ENCODE data around the gene CDS2.

The CDS2 gene

DNA sequence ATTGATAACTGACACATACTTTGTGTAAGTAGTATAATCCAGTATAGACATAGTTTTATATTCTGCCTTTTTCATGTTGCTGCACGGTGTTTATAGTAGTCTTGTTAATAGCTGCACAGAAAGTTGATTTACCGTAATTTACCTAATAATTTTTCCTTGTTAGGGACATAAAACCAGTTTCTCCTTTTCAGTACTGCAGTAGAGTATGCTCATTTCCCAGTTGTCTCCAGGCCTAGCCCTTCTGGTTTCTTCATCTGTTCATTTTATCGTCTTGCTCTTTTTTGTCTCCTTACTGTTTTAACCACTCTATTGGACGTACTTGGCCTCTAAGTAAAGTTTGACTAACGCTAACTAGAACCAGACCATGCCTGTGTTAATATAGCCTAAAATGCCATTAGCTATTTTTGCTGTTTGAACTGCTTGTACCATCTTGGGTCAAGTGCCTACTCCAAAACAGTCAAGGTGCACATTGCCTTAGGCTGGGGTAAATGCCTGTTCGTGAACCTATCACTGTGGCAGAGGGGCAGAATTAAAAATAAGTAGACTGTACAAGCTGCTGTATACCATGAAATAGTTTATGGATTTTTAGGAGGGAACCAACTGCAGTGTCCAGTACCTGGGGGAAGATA lies 34.8 kb downstream of the CDS2 start:
- H3K4me2 ChIP-seq (ENCODE audit: low read length) = no peak overlapping the region
- H3K4me1 ChIP-seq (ENCODE audit: insufficient read depth, low read length, severe bottlenecking) = peaks cover 20% of the 10 kb centered on the region
- H4K20me1 ChIP-seq (ENCODE audit: insufficient read depth, low read length) = no peaks in the 10 kb centered on the region
- no peaks in the 10 kb centered on the region for H3K36me3 ChIP-seq (ENCODE audit: insufficient read depth, low read length)
- no peaks in the 10 kb centered on the region for H3K9me3 ChIP-seq (ENCODE audit: low read length)
- H3K79me2 ChIP-seq (ENCODE audit: insufficient read depth, low read length) = 0 out of 2 replicates have a peak, but pooled peaks cover 6% of the 10 kb centered on the region
- no peaks in the 10 kb centered on the region for H3K9me2 ChIP-seq (ENCODE audit: low read depth, low read length)
- no peak overlapping the region for H3K27ac ChIP-seq (ENCODE audit: low read depth, low read length, poor library complexity, severe bottlenecking)
- H3F3A ChIP-seq (ENCODE audit: insufficient read depth, low read length) = no peaks in the 10 kb centered on the region
- no peak overlapping the region for H2AFZ ChIP-seq (ENCODE audit: low read length)
- H3K27me3 ChIP-seq (ENCODE audit: insufficient read depth, low read length) = no peaks in the 10 kb centered on the region
- no peak overlapping the region for H3K4me3 ChIP-seq (ENCODE audit: low read depth, low read length, poor library complexity, severe bottlenecking)
- TF ChIP-seq, protein P1, sequence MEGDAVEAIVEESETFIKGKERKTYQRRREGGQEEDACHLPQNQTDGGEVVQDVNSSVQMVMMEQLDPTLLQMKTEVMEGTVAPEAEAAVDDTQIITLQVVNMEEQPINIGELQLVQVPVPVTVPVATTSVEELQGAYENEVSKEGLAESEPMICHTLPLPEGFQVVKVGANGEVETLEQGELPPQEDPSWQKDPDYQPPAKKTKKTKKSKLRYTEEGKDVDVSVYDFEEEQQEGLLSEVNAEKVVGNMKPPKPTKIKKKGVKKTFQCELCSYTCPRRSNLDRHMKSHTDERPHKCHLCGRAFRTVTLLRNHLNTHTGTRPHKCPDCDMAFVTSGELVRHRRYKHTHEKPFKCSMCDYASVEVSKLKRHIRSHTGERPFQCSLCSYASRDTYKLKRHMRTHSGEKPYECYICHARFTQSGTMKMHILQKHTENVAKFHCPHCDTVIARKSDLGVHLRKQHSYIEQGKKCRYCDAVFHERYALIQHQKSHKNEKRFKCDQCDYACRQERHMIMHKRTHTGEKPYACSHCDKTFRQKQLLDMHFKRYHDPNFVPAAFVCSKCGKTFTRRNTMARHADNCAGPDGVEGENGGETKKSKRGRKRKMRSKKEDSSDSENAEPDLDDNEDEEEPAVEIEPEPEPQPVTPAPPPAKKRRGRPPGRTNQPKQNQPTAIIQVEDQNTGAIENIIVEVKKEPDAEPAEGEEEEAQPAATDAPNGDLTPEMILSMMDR (IDR thresholded peaks at IDR 0.05; ENCODE audit: low read length) = no peak
- H3K9ac ChIP-seq (ENCODE audit: low read length) = no peak overlapping the region

GRCh38 chr20:5164645-5165625 lies 38.1 kb downstream of the CDS2 start:
- H2AFZ ChIP-seq (ENCODE audit: low read length) = no peak overlapping the region
- H3K36me3 ChIP-seq (ENCODE audit: insufficient read depth, low read length) = no peaks in the 10 kb centered on the region
- no peaks in the 10 kb centered on the region for H3K27me3 ChIP-seq (ENCODE audit: insufficient read depth, low read length)
- H4K20me1 ChIP-seq (ENCODE audit: insufficient read depth, low read length) = no peaks in the 10 kb centered on the region
- H3K4me1 ChIP-seq (ENCODE audit: insufficient read depth, low read length, severe bottlenecking) = peaks cover 39% of the 10 kb centered on the region
- 0 out of 2 replicates have a peak, but pooled peaks cover 6% of the 10 kb centered on the region for H3K79me2 ChIP-seq (ENCODE audit: insufficient read depth, low read length)
- no peaks in the 10 kb centered on the region for H3K9me2 ChIP-seq (ENCODE audit: low read depth, low read length)
- no peaks in the 10 kb centered on the region for H3K9me3 ChIP-seq (ENCODE audit: low read length)
- H3K4me3 ChIP-seq (ENCODE audit: low read depth, low read length, poor library complexity, severe bottlenecking) = no peak overlapping the region
- TF ChIP-seq EZH2 (IDR thresholded peaks at IDR 0.05; ENCODE audit: borderline replicate concordance, low read length) = no peak
- TF ChIP-seq, protein P1 (IDR thresholded peaks at IDR 0.05; ENCODE audit: low read length) = no peak
- H3K27ac ChIP-seq (ENCODE audit: low read depth, low read length, poor library complexity, severe bottlenecking) = no peak overlapping the region
- no peak overlapping the region for H3K9ac ChIP-seq (ENCODE audit: low read length)
- no peaks in the 10 kb centered on the region for H3F3A ChIP-seq (ENCODE audit: insufficient read depth, low read length)
- H3K4me2 ChIP-seq (ENCODE audit: low read length) = no peak overlapping the region

DNA sequence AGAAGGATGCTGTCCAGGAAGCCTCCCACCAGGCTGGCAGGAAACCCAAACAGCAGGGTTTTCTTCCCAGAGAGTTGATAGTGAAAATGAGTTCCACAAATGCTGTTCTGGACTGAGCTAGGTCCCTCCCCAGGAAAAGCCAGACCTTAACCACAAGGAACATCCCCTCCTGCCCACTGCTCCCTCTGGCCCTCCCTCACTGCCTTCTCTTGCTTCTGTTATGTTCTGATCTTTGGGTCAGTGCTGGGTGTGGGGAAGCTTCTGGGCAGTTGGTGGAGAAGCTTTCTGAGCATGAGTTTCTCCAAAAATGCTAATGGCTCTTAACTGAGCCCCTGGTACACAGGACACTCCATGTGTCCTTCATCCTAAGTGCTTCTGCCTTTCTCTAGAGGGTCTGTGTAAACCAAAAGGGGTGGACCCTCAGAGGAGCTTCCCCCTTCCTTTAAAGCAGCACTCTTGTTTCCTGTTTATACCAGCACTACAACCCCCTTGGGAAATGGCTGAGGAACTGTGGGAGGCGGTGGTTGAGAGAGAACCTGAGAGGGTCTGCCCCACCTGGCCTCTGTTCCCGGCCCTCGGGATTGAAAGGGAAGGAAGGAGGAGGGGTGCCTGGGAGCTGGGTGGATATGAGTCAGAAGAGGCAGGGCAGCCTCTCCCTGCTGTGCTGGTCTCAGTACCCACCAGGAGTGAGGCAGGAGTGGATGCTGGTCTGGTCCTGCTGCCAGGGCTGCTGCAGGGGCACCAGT lies 42.0 kb downstream of the CDS2 start:
- Histone ChIP-seq H3K27ac (ENCODE audit: low read depth, low read length, poor library complexity, severe bottlenecking) (peak overlapping the region; percentile 31), H3K36me3 (ENCODE audit: insufficient read depth, low read length) (peaks cover 8% of the 10 kb centered on the region; the same call in 1 of the 2 replicates), H4K20me1 (ENCODE audit: insufficient read depth, low read length) (no peaks in the 10 kb centered on the region), H3K9me2 (ENCODE audit: low read depth, low read length) (no peaks in the 10 kb centered on the region), H3K4me1 (ENCODE audit: insufficient read depth, low read length, severe bottlenecking) (peaks cover 28% of the 10 kb centered on the region), H3K27me3 (ENCODE audit: insufficient read depth, low read length) (no peaks in the 10 kb centered on the region), H3K4me2 (ENCODE audit: low read length) (peak overlapping the region; percentile 15; the same call in 1 of the 2 replicates), H3K9me3 (ENCODE audit: low read length) (no peaks in the 10 kb centered on the region), H3K4me3 (ENCODE audit: low read depth, low read length, poor library complexity, severe bottlenecking) (no peak overlapping the region), H3K9ac (ENCODE audit: low read length) (no peak overlapping the region), H3F3A (ENCODE audit: insufficient read depth, low read length) (no peaks in the 10 kb centered on the region), H2AFZ (ENCODE audit: low read length) (no peak overlapping the region), H3K79me2 (ENCODE audit: insufficient read depth, low read length) (no peaks in the 10 kb centered on the region)
- TF ChIP-seq, protein P1 (IDR thresholded peaks at IDR 0.05; ENCODE audit: low read length) = no peak
- TF ChIP-seq EZH2 (IDR thresholded peaks at IDR 0.05; ENCODE audit: borderline replicate concordance, low read length) = no peak

Measured in OCI-LY1 (cell line).